Keratinocyte (primary cell): ENCODE measurements around the gene C1orf122. TPM values are rescaled to one million over a fixed set of nuclear protein-coding genes. Genes with fewer than 3 reads are reported as not detected.

Experiments used
- DNase-seq: peaks from one replicate; pipeline ENCODE4 v3.0.0-alpha.2; 2011; ENCODE audit warnings: low read depth, missing footprints, low spot score
- FAIRE-seq: peaks from 2 replicates; lab custom pipeline; 2011; peaks lifted over from hg19 to GRCh38; lab: Jason Lieb, UNC
- H2AFZ ChIP-seq: 2 replicates; pipeline ENCODE4 v1.6.0; 2012; ENCODE audit warnings: low read length, control low read depth, inconsistent platforms; ENCODE audit not compliant: control insufficient read depth
- H3K27ac ChIP-seq: 2 replicates; pipeline ENCODE4 v1.5.1; 2011; ENCODE audit warnings: low read length; ENCODE audit not compliant: control insufficient read depth, insufficient read depth
- H3K27me3 ChIP-seq: 3 replicates; pipeline ENCODE4 v1.6.0; 2011; ENCODE audit warnings: low read length; ENCODE audit not compliant: control insufficient read depth, insufficient read depth; ENCODE audit errors: extremely low read depth
- H3K36me3 ChIP-seq, 2 experiments: 2 replicates in 1 of 2; 3 replicates in 1 of 2; pipeline ENCODE4 v1.5.1; 2011; ENCODE audit warnings: low read length in 2 of 2, mild to moderate bottlenecking in 1 of 2; ENCODE audit not compliant: control insufficient read depth in 2 of 2, insufficient read depth in 2 of 2; ENCODE audit errors: extremely low read depth in 1 of 2
- H3K4me1 ChIP-seq: 3 replicates; pipeline ENCODE4 v1.5.1; 2011; ENCODE audit warnings: low read length; ENCODE audit not compliant: control insufficient read depth, insufficient read depth; ENCODE audit errors: extremely low read depth
- H3K4me2 ChIP-seq: 3 replicates; pipeline ENCODE4 v1.6.0; 2011; ENCODE audit warnings: low read depth, low read length; ENCODE audit not compliant: control insufficient read depth, insufficient read depth; ENCODE audit errors: extremely low read depth
- H3K4me3 ChIP-seq, 3 experiments: fragments of 200-600 bp in 1 of 3; sonication (generic) in 1 of 3; 2 replicates in 2 of 3; 3 replicates in 1 of 3; pipeline ENCODE4 v1.5.1; 2011 to 2016; ENCODE audit warnings: low read length in 3 of 3, mild to moderate bottlenecking in 3 of 3, control low read depth in 2 of 3, inconsistent platforms in 1 of 3, low read depth in 1 of 3, mixed read lengths in 1 of 3, mixed run types in 1 of 3, moderate library complexity in 1 of 3; ENCODE audit not compliant: control insufficient read depth in 2 of 3, insufficient read depth in 2 of 3; ENCODE audit errors: extremely low read depth in 1 of 3
- H3K79me2 ChIP-seq: 2 replicates; pipeline ENCODE4 v1.6.0; 2012; ENCODE audit warnings: low read length; ENCODE audit not compliant: control insufficient read depth, insufficient read depth
- H3K9ac ChIP-seq: 3 replicates; pipeline ENCODE4 v1.6.0; 2011; ENCODE audit warnings: low read length; ENCODE audit not compliant: control insufficient read depth, insufficient read depth; ENCODE audit errors: extremely low read depth
- H3K9me1 ChIP-seq: 3 replicates; pipeline ENCODE4 v1.6.0; 2011; ENCODE audit warnings: low read length; ENCODE audit not compliant: control insufficient read depth, insufficient read depth; ENCODE audit errors: extremely low read depth
- H3K9me3 ChIP-seq: 2 replicates; pipeline ENCODE4 v1.5.1; 2012; ENCODE audit warnings: low read depth, low read length; ENCODE audit not compliant: control insufficient read depth
- H4K20me1 ChIP-seq: 3 replicates; pipeline ENCODE4 v1.6.0; 2011; ENCODE audit warnings: low read length; ENCODE audit not compliant: control insufficient read depth, insufficient read depth; ENCODE audit errors: extremely low read depth
- EZH2 ChIP-seq: IDR thresholded peaks from one replicate; pipeline ENCODE4 v1.6.1; 2012; ENCODE audit warnings: inconsistent platforms, mild to moderate bottlenecking, low read length, moderate library complexity
- dilution Hi-C: fragments of 300-500 bp; cut with MboI; formaldehyde crosslinking; loops from one replicate; pipeline ENCODE4 v1.7.0; 2020; ENCODE audit warnings: low sequenced_read_pairs; ENCODE audit not compliant: extremely low pct_ligation_motif_present
- polyA plus RNA-seq, 5 experiments: library from polyadenylated mRNA; depleted of rRNA in 3 of 5; stranded (reverse) in 3 of 5; stranded (forward) in 1 of 5; unstranded in 1 of 5; fragments of >200 nt; gene quantifications; 1 replicate in 1 of 5; 2 replicates in 3 of 5; 3 replicates in 1 of 5; pipeline versions ENCODE4 v1.2.1 to v1.2.3, GENCODE V29; 2011 to 2012; ENCODE audit warnings: missing spikeins in 2 of 5, low read depth in 1 of 5, low replicate concordance in 1 of 5
- TF ChIP-seq, protein P1 (sequence below), 3 experiments: IDR thresholded peaks in 1 of 3; conservative IDR thresholded peaks in 1 of 3; optimal IDR thresholded peaks in 1 of 3; 2 replicates in 2 of 3; 3 replicates in 1 of 3; pipeline versions ENCODE3 to v1.5.1; 2011; ENCODE audit warnings: low read length in 3 of 3, mild to moderate bottlenecking in 3 of 3, moderate library complexity in 2 of 3, control low read depth in 1 of 3, inconsistent platforms in 1 of 3; ENCODE audit not compliant: insufficient read depth in 2 of 3; ENCODE audit errors: extremely low read depth in 1 of 3

The C1orf122 gene
- polyA plus RNA-seq, 1 donor (not counting 4 experiments of a cell fraction or from before 2014, with no cell fraction given): 25.8 TPM

DNA sequence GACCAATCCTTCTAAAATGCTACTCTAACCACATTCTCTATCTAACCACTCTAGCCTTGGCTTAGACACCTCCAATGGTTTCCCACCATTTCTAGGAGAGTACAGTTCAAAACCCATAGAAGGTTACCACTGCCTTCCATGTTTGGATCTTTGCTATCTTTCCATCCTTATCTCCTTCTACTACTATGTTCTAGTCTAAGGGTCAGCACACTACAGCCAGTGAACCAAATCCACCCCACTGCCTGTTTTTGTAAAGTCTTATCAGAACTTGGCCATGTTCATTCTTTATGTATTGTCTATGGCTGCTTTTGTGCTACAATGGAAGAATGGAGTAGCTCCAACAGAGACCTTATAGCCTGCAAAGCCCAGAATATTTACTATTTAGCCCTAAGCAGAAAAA lies 45.6 kb downstream of the C1orf122 start:
- no peak for TF ChIP-seq EZH2
- TF ChIP-seq, protein P1, sequence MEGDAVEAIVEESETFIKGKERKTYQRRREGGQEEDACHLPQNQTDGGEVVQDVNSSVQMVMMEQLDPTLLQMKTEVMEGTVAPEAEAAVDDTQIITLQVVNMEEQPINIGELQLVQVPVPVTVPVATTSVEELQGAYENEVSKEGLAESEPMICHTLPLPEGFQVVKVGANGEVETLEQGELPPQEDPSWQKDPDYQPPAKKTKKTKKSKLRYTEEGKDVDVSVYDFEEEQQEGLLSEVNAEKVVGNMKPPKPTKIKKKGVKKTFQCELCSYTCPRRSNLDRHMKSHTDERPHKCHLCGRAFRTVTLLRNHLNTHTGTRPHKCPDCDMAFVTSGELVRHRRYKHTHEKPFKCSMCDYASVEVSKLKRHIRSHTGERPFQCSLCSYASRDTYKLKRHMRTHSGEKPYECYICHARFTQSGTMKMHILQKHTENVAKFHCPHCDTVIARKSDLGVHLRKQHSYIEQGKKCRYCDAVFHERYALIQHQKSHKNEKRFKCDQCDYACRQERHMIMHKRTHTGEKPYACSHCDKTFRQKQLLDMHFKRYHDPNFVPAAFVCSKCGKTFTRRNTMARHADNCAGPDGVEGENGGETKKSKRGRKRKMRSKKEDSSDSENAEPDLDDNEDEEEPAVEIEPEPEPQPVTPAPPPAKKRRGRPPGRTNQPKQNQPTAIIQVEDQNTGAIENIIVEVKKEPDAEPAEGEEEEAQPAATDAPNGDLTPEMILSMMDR (optimal IDR thresholded peaks at IDR 0.05 in 1 of 3, IDR thresholded peaks at IDR 0.05 in 1 of 3, conservative IDR thresholded peaks at IDR 0.05 in 1 of 3; ENCODE audit: extremely low read depth in 1 of 3, insufficient read depth in 2 of 3, low read length in 3 of 3): no peak

DNA sequence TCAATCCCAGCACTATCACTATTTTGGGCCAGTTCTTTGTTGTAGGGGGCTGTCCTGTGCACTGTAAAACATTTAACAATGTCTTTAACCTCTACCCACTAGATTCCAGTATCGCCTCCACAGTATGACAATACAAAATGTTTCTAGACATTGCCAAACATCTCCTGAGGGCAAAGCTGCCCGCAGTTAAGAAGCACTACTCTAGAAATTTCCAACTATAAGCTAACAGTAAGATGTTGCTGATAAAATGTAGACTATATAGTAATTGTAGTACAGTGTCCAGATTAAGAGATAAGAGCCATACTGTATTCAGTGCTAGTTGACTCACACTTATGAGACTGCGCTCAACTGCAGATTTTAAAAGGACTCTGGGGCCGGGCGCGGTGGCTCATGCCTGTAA lies 46.8 kb downstream of the C1orf122 start:
- H3K79me2 ChIP-seq: peaks cover 90% of the 10 kb centered on the region
- H4K20me1 ChIP-seq: peaks cover 5% of the 10 kb centered on the region
- peaks cover 18 to 21% of the 10 kb centered on the region in 2 experiments for H3K36me3 ChIP-seq
- dilution Hi-C loops: no loop called here
- H3K27ac ChIP-seq: no peak overlapping the region
- H3K9me1 ChIP-seq: no peaks in the 10 kb centered on the region
- H3K9ac ChIP-seq: no peak overlapping the region
- H3K27me3 ChIP-seq: no peaks in the 10 kb centered on the region
- H3K9me3 ChIP-seq: no peaks in the 10 kb centered on the region
- no peak for DNase-seq
- no peak overlapping the region for H2AFZ ChIP-seq
- FAIRE-seq: no peak
- H3K4me2 ChIP-seq: no peak overlapping the region
- H3K4me1 ChIP-seq: peaks cover 13% of the 10 kb centered on the region
- H3K4me3 ChIP-seq: no peak overlapping the region
- TF ChIP-seq EZH2: no peak

More for the DNA sequence above, 45.6 kb downstream of the C1orf122 start:
- Histone ChIP-seq H3K9me1 (no peaks in the 10 kb centered on the region), H3K27me3 (no peaks in the 10 kb centered on the region), H3K4me1 (peaks cover 6% of the 10 kb centered on the region), H3K36me3 (peaks cover 21% of the 10 kb centered on the region in 2 experiments), H3K4me3 (no peak overlapping the region), H3K4me2 (no peak overlapping the region), H3K9me3 (no peaks in the 10 kb centered on the region), H3K9ac (no peak overlapping the region), H3K79me2 (peaks cover 89% of the 10 kb centered on the region), H4K20me1 (peaks cover 5% of the 10 kb centered on the region), H3K27ac (no peak overlapping the region), H2AFZ (no peak overlapping the region)
- DNase-seq: no peak
- no peak for FAIRE-seq
- dilution Hi-C loops: no loop called here

Other genes with a start within 250 kb of the C1orf122 start
- 49.7 to 81.0 TPM (median 52.7 TPM) in 3 replicates for gene GNL2, start 211.9 kb upstream of the C1orf122 start, polyA plus RNA-seq
- gene RSPO1, start 172.9 kb upstream of the C1orf122 start, polyA plus RNA-seq: not detected in 3 replicates
- 3.7 to 22.1 TPM (median 15.1 TPM) in 3 replicates for gene CDCA8, start 115.3 kb upstream of the C1orf122 start, polyA plus RNA-seq
- gene EPHA10, start 42.7 kb upstream of the C1orf122 start, polyA plus RNA-seq: 0.01 TPM in 1 of 3 replicates, not detected in the others
- 0.32 to 0.72 TPM (median 0.37 TPM) in 3 replicates for gene MANEAL, start 13.9 kb upstream of the C1orf122 start, polyA plus RNA-seq
- gene YRDC, start 418 bp downstream of the C1orf122 start, polyA plus RNA-seq: 21.7 to 26.8 TPM (median 22.2 TPM) in 3 replicates
- gene MTF1, start 51.8 kb downstream of the C1orf122 start, polyA plus RNA-seq: 10.5 to 13.1 TPM (median 10.7 TPM) in 3 replicates
- gene INPP5B, start 139.3 kb downstream of the C1orf122 start, polyA plus RNA-seq: 3.4 to 6.4 TPM (median 6.0 TPM) in 3 replicates
- 26.4 to 47.0 TPM (median 44.5 TPM) in 3 replicates for gene SF3A3, start 182.2 kb downstream of the C1orf122 start, polyA plus RNA-seq
- gene FHL3, start 197.7 kb downstream of the C1orf122 start, polyA plus RNA-seq: 5.1 to 24.6 TPM (median 5.2 TPM) in 3 replicates
- 24.1 to 50.0 TPM (median 49.1 TPM) in 3 replicates for gene UTP11, start 204.9 kb downstream of the C1orf122 start, polyA plus RNA-seq
- gene POU3F1, start 239.0 kb downstream of the C1orf122 start, polyA plus RNA-seq: 0.32 to 1.3 TPM (median 0.59 TPM) in 3 replicates